Naive B cell (primary cell): ENCODE results near the gene PTPRH. TPM values are rescaled to one million over a fixed set of nuclear protein-coding genes. Genes with fewer than 3 reads are reported as not detected.
A peak's percentile ranks its signal among the peaks of the same experiment; 100 is the strongest.

Experiments
- ATAC-seq, 2 donors: fragments of 150-1000 bp; cut with Tn5 transposase; 2 replicates each; pipeline ENCODE4 v1.10.0; 2021; ENCODE audit warnings: low read depth in 2 of 2, mild to moderate bottlenecking in 2 of 2, moderate library complexity in 2 of 2
- DNase-seq: peaks from one replicate; pipeline ENCODE4 v3.0.0; 2022
- H3K27ac Mint-ChIP-seq, 6 donors: one replicate each; pipeline ENCODE4 v1.8.0; 2020 to 2022; ENCODE audit warnings: mild to moderate bottlenecking in 6 of 6, mixed read lengths in 6 of 6, moderate library complexity in 5 of 6, inconsistent platforms in 2 of 6
- H3K27me3 Mint-ChIP-seq, 3 donors: one replicate each; pipeline ENCODE4 v1.8.0; 2021 to 2022; ENCODE audit warnings: mixed read lengths in 3 of 3, mild to moderate bottlenecking in 1 of 3
- H3K36me3 Mint-ChIP-seq, 2 donors: one replicate each; pipeline ENCODE4 v1.8.0; 2020 to 2022; ENCODE audit warnings: mixed read lengths in 2 of 2, inconsistent platforms in 1 of 2, mild to moderate bottlenecking in 1 of 2
- H3K4me1 Mint-ChIP-seq, 3 donors: one replicate each; pipeline ENCODE4 v1.8.0; 2020 to 2022; ENCODE audit warnings: mixed read lengths in 3 of 3, inconsistent platforms in 1 of 3, mild to moderate bottlenecking in 1 of 3, moderate library complexity in 1 of 3
- H3K4me3 Mint-ChIP-seq, 8 donors: one replicate each; pipeline ENCODE4 v1.8.0; 2020 to 2022; ENCODE audit warnings: mild to moderate bottlenecking in 8 of 8, mixed read lengths in 8 of 8, moderate library complexity in 8 of 8, inconsistent platforms in 2 of 8
- H3K9me3 Mint-ChIP-seq, 7 donors: one replicate each; pipeline ENCODE4 v1.8.0; 2020 to 2022; ENCODE audit warnings: mixed read lengths in 7 of 7, mild to moderate bottlenecking in 5 of 7, inconsistent platforms in 2 of 7, moderate library complexity in 1 of 7
- polyA plus RNA-seq, 6 donors: library from polyadenylated mRNA; unstranded; fragments of 300-500 nt; fragmentation: Illumina TruSeq; gene quantifications; one replicate each; pipeline ENCODE4 v1.2.3, GENCODE V29; 2021; ENCODE audit warnings: low read depth in 6 of 6

Gene PTPRH
- polyA plus RNA-seq, 6 donors from 2014 or later, result not detected

DNA sequence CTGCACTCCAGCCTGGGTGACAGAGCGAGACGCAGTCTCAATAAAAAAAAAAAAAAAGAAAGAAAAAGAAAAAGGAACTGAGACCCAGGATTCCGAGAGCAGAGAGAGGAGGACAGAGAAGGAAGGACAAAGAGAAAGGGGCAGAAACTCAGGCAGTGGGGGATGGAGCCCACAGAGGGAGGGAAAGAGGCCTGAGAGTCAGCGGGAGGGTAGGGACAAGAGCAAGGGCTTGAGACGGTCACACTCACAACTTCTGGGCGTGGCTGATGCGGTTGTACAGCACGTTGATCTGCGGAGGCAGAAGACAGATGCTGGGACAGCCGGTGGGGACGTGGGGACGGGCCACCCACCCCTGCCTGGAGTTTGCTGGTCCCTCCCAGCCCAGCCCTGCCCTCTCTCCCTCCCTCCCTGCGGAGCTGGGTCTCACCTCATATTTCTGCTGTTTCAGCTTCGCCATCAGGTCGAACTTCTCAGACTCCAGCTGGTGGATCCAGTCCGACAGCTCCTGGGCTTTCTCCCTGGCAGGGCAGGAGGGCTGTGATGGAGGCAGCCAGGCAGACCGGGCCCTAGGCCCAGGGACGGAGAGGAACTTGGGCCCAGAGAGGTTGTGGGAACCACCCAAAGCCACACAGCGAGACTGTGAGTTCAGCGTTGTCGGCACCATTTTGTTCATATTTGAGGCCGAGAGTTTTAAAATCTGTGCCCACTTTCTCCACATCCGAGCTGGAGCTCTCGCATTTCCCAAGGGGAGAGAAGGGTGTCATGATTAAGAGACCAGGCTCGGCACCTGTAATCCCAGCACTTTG lies 75.5 kb downstream of the PTPRH start:
- Mint-ChIP-seq H3K27me3 (peaks cover 31 to 69% (median 43%) of the 10 kb centered on the region in 3 donors), H3K27ac (no peak overlapping the region), H3K4me1 (peaks cover 7 to 9% (median 9%) of the 10 kb centered on the region in 3 donors), H3K9me3 (no peaks in the 10 kb centered on the region), H3K4me3 (no peak overlapping the region), H3K36me3 (no peaks in the 10 kb centered on the region)
- DNase-seq, result no peak
- ATAC-seq, result peak; percentile 45 to 56

DNA sequence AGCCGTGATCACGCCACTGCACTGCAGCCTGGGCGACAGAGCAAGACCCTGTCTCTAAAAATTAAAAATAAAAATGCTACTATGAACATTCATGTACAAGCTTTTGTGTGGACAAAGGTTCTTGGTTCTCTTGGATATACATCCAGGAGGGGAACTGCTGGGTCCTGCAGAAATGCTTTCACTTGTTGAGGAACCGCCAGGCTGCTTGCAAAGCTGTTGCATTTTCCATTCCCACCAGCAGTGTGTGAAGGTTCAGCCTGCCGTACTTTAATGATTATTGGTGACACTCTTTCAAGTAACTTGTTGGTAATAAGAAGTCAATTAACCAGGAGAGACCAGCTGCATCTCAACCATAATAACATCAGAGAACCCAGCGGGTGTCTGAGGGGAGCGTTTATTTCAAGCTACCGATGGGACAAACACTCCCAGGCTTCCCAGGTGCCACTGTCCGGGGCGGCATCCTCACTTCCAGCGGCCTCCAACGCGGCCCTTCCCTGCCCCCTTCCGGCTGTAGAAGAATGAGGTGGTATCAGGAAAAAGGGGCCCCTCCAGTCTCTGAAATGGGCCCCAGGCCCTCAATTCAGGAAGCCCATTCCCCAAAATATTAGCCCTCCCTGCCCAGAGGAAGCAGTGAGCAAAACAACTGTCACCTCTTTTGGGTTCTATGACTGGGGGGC lies 76.7 kb downstream of the PTPRH start:
- ATAC-seq, result no peak
- no peaks in the 10 kb centered on the region for H3K36me3 Mint-ChIP-seq
- no peak overlapping the region for H3K27ac Mint-ChIP-seq
- peaks cover 38 to 69% (median 49%) of the 10 kb centered on the region in 3 donors for H3K27me3 Mint-ChIP-seq
- DNase-seq, result no peak
- H3K9me3 Mint-ChIP-seq, result no peaks in the 10 kb centered on the region
- H3K4me3 Mint-ChIP-seq, result no peak overlapping the region
- H3K4me1 Mint-ChIP-seq, result peaks cover 7 to 9% (median 9%) of the 10 kb centered on the region in 3 donors

DNA sequence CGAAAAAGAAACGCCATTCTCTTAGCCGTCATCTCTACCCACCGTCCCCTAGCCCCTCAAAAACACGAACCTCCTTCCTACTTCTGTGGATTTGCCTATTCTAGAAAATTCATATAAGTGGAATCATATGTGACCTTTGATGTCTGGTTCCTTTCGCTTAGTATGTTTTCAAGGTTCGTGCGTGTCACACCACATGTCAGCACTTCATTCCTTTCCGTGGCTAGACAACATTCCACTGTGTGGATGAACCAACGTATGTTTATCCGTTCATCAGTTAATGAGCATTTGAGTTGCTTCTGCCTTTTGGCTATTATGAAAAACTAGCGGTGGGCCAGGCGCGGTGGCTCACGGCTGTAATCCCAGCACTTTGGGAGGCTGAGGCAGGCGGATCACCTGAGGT lies 77.9 kb downstream of the PTPRH start:
- Mint-ChIP-seq H3K9me3 (no peaks in the 10 kb centered on the region), H3K36me3 (peaks cover 0 to 6% of the 10 kb centered on the region in 2 donors), H3K27me3 (peaks cover 42 to 70% (median 61%) of the 10 kb centered on the region in 3 donors), H3K27ac (no peak overlapping the region), H3K4me1 (peaks cover 7 to 9% (median 9%) of the 10 kb centered on the region in 3 donors), H3K4me3 (no peak overlapping the region)
- DNase-seq (no peak), ATAC-seq (no peak)

Other genes starting within 250 kb of the PTPRH start
- gene NLRP2, start 243.1 kb downstream of the PTPRH start, polyA plus RNA-seq, result 1 to 10 TPM in 3 of 6 donors, under 1 TPM in 2, not detected in 1; 0.52 to 5.9 (median 1.2) TPM
- 1 to 10 TPM in 1 of 6 donors, under 1 TPM in 4, not detected in 1; 0.13 to 2.1 (median 0.47) TPM for gene GP6, start 171.2 kb downstream of the PTPRH start, polyA plus RNA-seq
- gene RDH13, start 146.4 kb downstream of the PTPRH start, polyA plus RNA-seq, result 10 to 100 TPM in 1 of 6 donors, 1 to 10 TPM in 5; 2.7 to 20.4 (median 8.4) TPM
- not detected for gene EPS8L1, start 133.6 kb downstream of the PTPRH start, polyA plus RNA-seq
- 1 to 10 TPM; 1.0 to 8.1 (median 3.2) TPM for gene PPP1R12C, start 91.9 kb downstream of the PTPRH start, polyA plus RNA-seq
- gene TNNT1, start 60.3 kb downstream of the PTPRH start, polyA plus RNA-seq, result not detected
- gene TNNI3, start 51.8 kb downstream of the PTPRH start, polyA plus RNA-seq, result not detected
- not detected for gene DNAAF3, start 42.9 kb downstream of the PTPRH start, polyA plus RNA-seq
- gene SYT5, start 29.2 kb downstream of the PTPRH start, polyA plus RNA-seq, result 1 to 10 TPM in 5 of 6 donors, under 1 TPM in 1; 0.92 to 2.6 (median 1.6) TPM
- 1 to 10 TPM in 2 of 6 donors, under 1 TPM in 2, not detected in 2; 0.25 to 1.5 (median 0.76) TPM for gene TMEM86B, start 19.3 kb upstream of the PTPRH start, polyA plus RNA-seq
- 10 to 100 TPM; 21.4 to 81.1 (median 41.1) TPM for gene PPP6R1, start 49.5 kb upstream of the PTPRH start, polyA plus RNA-seq
- gene HSPBP1, start 70.6 kb upstream of the PTPRH start, polyA plus RNA-seq, result 10 to 100 TPM; 22.6 to 40.0 (median 32.6) TPM
- not detected for gene BRSK1, start 74.5 kb upstream of the PTPRH start, polyA plus RNA-seq
- not detected for gene TMEM150B, start 115.8 kb upstream of the PTPRH start, polyA plus RNA-seq
- gene KMT5C, start 130.4 kb upstream of the PTPRH start, polyA plus RNA-seq, result 1 to 10 TPM in 4 of 6 donors, under 1 TPM in 1, not detected in 1; 0.83 to 2.4 (median 1.3) TPM
- not detected for gene COX6B2, start 145.2 kb upstream of the PTPRH start, polyA plus RNA-seq
- gene GARIN5B, start 153.8 kb upstream of the PTPRH start, polyA plus RNA-seq, result not detected
- gene IL11, start 161.0 kb upstream of the PTPRH start, polyA plus RNA-seq, result not detected
- gene TMEM190, start 167.3 kb upstream of the PTPRH start, polyA plus RNA-seq, result not detected
- gene TMEM238, start 174.8 kb upstream of the PTPRH start, polyA plus RNA-seq, result under 1 TPM in 4 of 6 donors, not detected in 2; 0.29 to 0.90 (median 0.40) TPM
- gene RPL28, start 176.4 kb upstream of the PTPRH start, polyA plus RNA-seq, result 100 to 1,000 TPM; 229 to 734 (median 601) TPM
- 10 to 100 TPM; 18.8 to 41.3 (median 30.6) TPM for gene UBE2S, start 198.3 kb upstream of the PTPRH start, polyA plus RNA-seq
- not detected for gene SHISA7, start 233.8 kb upstream of the PTPRH start, polyA plus RNA-seq